Activated B cell treated with CpG ODN at 0.5 μM for 24 hours (primary cell): ENCODE data around the gene CALHM6. TPM values are rescaled to one million over a fixed set of nuclear protein-coding genes. Genes with fewer than 3 reads are reported as not detected.
A peak's percentile ranks its signal among the peaks of the same experiment; 100 is the strongest.

Experiments used
- ATAC-seq: fragments of 200-7000 bp; cut with Tn5 transposase; one replicate; pipeline ENCODE4 v1.10.0; 2021; ENCODE audit warnings: low read depth, mild to moderate bottlenecking, moderate library complexity
- CTCF ChIA-PET: fragments of 350-600 bp; sonication (Branson Sonifier 250); formaldehyde crosslinking; loops from one replicate; lab custom pipeline; 2021; ENCODE audit warnings: antibody characterized with exemption; lab: Charles Lee
- POLR2A ChIA-PET: fragments of 350-600 bp; sonication (Branson Sonifier 250); formaldehyde crosslinking; loops from one replicate; lab custom pipeline; 2021; ENCODE audit warnings: antibody characterized with exemption; lab: Charles Lee
- DNase-seq: peaks from one replicate; pipeline ENCODE4 v3.0.0; 2022
- H3K27ac Mint-ChIP-seq: one replicate; pipeline ENCODE4 v1.8.0; 2020; ENCODE audit warnings: mixed read lengths
- H3K27me3 Mint-ChIP-seq: one replicate; pipeline ENCODE4 v1.8.0; 2021; ENCODE audit warnings: mixed read lengths
- H3K36me3 Mint-ChIP-seq: one replicate; pipeline ENCODE4 v1.8.0; 2021; ENCODE audit warnings: low read depth, mixed read lengths
- H3K4me1 Mint-ChIP-seq: one replicate; pipeline ENCODE4 v1.8.0; 2021; ENCODE audit warnings: mixed read lengths
- H3K4me3 Mint-ChIP-seq: one replicate; pipeline ENCODE4 v1.8.0; 2020; ENCODE audit warnings: mild to moderate bottlenecking, mixed read lengths
- H3K9me3 Mint-ChIP-seq: one replicate; pipeline ENCODE4 v1.8.0; 2020; ENCODE audit warnings: mixed read lengths
- intact Hi-C: fragments of 100-400 bp; cut with micrococcal nuclease; formaldehyde crosslinking; loops from one replicate; pipeline ENCODE4 v1.15.1; 2024
- total RNA-seq: library from RNA; stranded (reverse); gene quantifications from 2 replicates; pipeline ENCODE4 v1.2.3, GENCODE V29; 2022
- TF ChIP-seq, protein P1 (sequence below): fragments of 200-600 bp; IDR thresholded peaks from one replicate; pipeline ENCODE4 v1.8.0; 2022; ENCODE audit warnings: antibody characterized with exemption, mild to moderate bottlenecking

Gene CALHM6
- total RNA-seq, 1 donor from 2014 or later: 15.0 TPM

DNA sequence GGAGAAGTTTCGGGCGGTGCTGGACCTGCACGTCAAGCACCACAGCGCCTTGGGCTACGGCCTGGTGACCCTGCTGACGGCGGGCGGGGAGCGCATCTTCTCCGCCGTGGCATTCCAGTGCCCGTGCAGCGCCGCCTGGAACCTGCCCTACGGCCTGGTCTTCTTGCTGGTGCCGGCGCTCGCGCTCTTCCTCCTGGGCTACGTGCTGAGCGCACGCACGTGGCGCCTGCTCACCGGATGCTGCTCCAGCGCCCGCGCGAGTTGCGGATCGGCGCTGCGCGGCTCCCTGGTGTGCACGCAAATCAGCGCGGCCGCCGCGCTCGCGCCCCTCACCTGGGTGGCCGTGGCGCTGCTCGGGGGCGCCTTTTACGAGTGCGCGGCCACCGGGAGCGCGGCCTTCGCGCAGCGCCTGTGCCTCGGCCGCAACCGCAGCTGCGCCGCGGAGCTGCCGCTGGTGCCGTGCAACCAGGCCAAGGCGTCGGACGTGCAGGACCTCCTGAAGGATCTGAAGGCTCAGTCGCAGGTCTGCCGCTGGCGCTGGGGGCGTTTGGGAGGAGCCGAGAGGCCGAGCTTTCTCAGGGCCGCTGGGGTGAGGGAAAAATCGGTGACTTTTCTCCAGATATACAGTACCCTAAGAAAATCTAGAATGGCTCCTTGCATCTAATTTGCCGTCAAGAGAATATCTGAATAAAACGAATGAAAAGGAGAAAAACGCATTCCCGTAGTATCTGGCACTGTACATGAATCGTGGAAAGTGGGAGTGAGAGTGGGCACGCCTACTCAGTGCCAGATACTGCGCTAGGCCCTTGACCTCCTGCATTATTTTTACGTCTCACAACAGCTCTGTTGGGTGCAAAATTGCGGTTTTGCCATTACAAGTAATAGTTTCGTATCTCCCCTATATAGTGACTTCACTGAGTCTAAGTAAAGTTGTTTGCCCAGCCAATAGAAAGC is 1.0 kb downstream of the CALHM6 start:
- ChIA-PET CTCF (interaction anchor here (0.7 kb wide), 1 partner anchor 12 kb away, joined by 3 read pairs; no protein-coding TSS in a partner anchor), POLR2A (interaction anchor here (0.6 to 2.4 kb wide), 7 partner anchors 10 to 183 kb away, joined by 3 to 8 read pairs (median 4); partner anchors contain the start of genes RWDD1 and TSPYL1)
- ATAC-seq: peak; percentile 84
- peak overlapping the region; percentile 93 for H3K27ac Mint-ChIP-seq
- intact Hi-C loops: loop anchor here (1.0 to 10.0 kb wide), 9 partner anchors 11 to 447 kb away; partner anchors contain the start of genes DSE, KPNA5, NT5DC1 and RWDD1
- peaks cover 59% of the 10 kb centered on the region for H3K4me1 Mint-ChIP-seq
- DNase-seq: peak; percentile 68
- no peaks in the 10 kb centered on the region for H3K9me3 Mint-ChIP-seq
- TF ChIP-seq, protein P1, sequence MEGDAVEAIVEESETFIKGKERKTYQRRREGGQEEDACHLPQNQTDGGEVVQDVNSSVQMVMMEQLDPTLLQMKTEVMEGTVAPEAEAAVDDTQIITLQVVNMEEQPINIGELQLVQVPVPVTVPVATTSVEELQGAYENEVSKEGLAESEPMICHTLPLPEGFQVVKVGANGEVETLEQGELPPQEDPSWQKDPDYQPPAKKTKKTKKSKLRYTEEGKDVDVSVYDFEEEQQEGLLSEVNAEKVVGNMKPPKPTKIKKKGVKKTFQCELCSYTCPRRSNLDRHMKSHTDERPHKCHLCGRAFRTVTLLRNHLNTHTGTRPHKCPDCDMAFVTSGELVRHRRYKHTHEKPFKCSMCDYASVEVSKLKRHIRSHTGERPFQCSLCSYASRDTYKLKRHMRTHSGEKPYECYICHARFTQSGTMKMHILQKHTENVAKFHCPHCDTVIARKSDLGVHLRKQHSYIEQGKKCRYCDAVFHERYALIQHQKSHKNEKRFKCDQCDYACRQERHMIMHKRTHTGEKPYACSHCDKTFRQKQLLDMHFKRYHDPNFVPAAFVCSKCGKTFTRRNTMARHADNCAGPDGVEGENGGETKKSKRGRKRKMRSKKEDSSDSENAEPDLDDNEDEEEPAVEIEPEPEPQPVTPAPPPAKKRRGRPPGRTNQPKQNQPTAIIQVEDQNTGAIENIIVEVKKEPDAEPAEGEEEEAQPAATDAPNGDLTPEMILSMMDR: no peak
- H3K27me3 Mint-ChIP-seq: no peaks in the 10 kb centered on the region
- H3K36me3 Mint-ChIP-seq: no peaks in the 10 kb centered on the region
- H3K4me3 Mint-ChIP-seq: peak overlapping the region; percentile 84

DNA sequence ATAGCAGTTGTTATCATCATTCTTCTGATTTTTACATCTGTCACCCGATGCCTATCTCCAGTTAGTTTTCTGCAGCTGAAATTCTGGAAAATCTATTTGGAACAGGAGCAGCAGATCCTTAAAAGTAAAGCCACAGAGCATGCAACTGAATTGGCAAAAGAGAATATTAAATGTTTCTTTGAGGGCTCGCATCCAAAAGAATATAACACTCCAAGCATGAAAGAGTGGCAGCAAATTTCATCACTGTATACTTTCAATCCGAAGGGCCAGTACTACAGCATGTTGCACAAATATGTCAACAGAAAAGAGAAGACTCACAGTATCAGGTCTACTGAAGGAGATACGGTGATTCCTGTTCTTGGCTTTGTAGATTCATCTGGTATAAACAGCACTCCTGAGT is 2.1 kb downstream of the CALHM6 start:
- ChIA-PET CTCF (interaction anchor here (1.1 to 1.6 kb wide), 2 partner anchors 72 to 176 kb away, joined by 3 to 4 read pairs; no protein-coding TSS in a partner anchor), POLR2A (interaction anchor here (1.2 to 2.4 kb wide), 3 partner anchors 58 to 184 kb away, joined by 3 to 8 read pairs (median 4); partner anchors contain the start of genes RWDD1 and TSPYL1)
- TF ChIP-seq, protein P1: no peak
- Mint-ChIP-seq H3K4me1 (peaks cover 68% of the 10 kb centered on the region), H3K27ac (peak overlapping the region; percentile 84), H3K36me3 (no peaks in the 10 kb centered on the region), H3K9me3 (no peaks in the 10 kb centered on the region), H3K4me3 (peak overlapping the region; percentile 84), H3K27me3 (no peaks in the 10 kb centered on the region)
- ATAC-seq (no peak), DNase-seq (no peak)
- intact Hi-C loops: loop anchor here (2.0 to 10.0 kb wide), 7 partner anchors 18 to 448 kb away; partner anchors contain the start of genes KPNA5, NT5DC1 and RWDD1

DNA sequence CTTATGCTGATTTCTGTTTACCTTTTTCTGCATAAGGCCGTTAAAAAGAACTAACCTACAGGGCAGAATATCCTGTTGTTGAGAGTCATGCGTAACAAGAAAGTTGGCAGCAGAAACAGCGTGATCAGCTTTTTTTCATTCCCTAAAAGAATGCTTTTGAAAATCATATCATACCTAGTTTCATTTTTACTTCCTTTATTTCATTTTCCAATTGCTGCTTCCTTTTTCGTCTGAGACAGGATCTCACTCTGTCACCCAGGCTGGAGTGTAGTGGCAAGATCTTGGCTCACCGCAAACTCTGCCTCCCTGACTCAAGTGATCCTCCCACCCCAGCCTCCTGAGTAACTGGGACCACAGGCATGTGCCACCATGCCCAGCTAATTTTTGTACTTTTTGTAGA is 4.1 kb downstream of the CALHM6 start:
- Mint-ChIP-seq H3K9me3 (no peaks in the 10 kb centered on the region), H3K4me1 (peaks cover 72% of the 10 kb centered on the region), H3K27me3 (no peaks in the 10 kb centered on the region), H3K36me3 (no peaks in the 10 kb centered on the region), H3K4me3 (peak overlapping the region; percentile 63), H3K27ac (peak overlapping the region; percentile 91)
- TF ChIP-seq, protein P1: no peak
- intact Hi-C loops: loop anchor here (1.0 to 10.0 kb wide), 4 partner anchors 11 to 450 kb away; partner anchors contain the start of gene ZUP1
- POLR2A ChIA-PET: interaction anchor here (0.9 to 1.2 kb wide), 2 partner anchors 55 to 185 kb away, joined by 3 to 4 read pairs; partner anchors contain the start of gene TSPYL1
- CTCF ChIA-PET: interaction anchor here (1.0 to 1.1 kb wide), 2 partner anchors 19 to 20 kb away, joined by 3 read pairs; no protein-coding TSS in a partner anchor
- DNase-seq: no peak
- peak; percentile 28 for ATAC-seq

DNA sequence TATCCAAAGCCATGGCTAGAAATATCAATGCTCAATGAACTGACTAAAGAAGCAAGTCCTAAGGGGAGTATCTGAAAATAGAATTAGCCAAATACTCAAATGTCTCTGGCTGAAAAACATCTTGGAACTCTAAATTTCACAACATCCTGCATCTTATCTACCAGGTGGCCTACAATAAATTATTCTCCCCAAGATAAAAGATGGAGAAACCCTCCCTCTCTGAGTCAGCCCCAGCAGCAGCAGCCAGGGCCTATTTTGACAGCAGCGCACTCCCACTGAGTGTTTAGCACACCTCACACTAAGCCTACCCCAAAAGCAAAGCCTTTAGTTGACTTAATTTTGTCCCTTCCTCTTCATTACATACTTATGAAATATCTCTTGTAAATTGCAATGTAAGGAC is 5.9 kb downstream of the CALHM6 start:
- TF ChIP-seq, protein P1: no peak
- no peak for DNase-seq
- intact Hi-C loops: loop anchor here (10.0 kb wide), 1 partner anchor 452 kb away; no protein-coding TSS in a partner anchor
- Mint-ChIP-seq H3K9me3 (no peaks in the 10 kb centered on the region), H3K27me3 (no peaks in the 10 kb centered on the region), H3K27ac (peak overlapping the region; percentile 80), H3K4me3 (no peak overlapping the region), H3K36me3 (no peaks in the 10 kb centered on the region), H3K4me1 (peaks cover 59% of the 10 kb centered on the region)
- no peak for ATAC-seq
- CTCF ChIA-PET: no interaction called here
- POLR2A ChIA-PET: no interaction called here
